GM12878 (cell line): Measurements from ENCODE around the gene SLC6A9. TPM values are rescaled to one million over a fixed set of nuclear protein-coding genes. Genes with fewer than 3 reads are reported as not detected.

Experiments used
- ATAC-seq: fragments of 200-7000 bp; cut with Tn5 transposase; 3 replicates; pipeline ENCODE4 v1.9.1; 2020; ENCODE audit warnings: mild to moderate bottlenecking, moderate library complexity
- BruUV-seq: library from RNA; stranded (reverse); fragments of 400-500 nt; replicated peaks from 2 replicates; lab custom pipeline; 2021; lab: Mats Ljungman, UMichigan
- CTCF ChIA-PET: fragments of 300-600 bp; sonication (Branson Sonifier 250); formaldehyde crosslinking; extraction: SDS; loops from one replicate; lab custom pipeline; 2021; ENCODE audit warnings: inconsistent platforms; lab: Yijun Ruan, JAX
- POLR2A ChIA-PET: fragments of 350-600 bp; formaldehyde crosslinking; extraction: SDS; loops from one replicate; lab custom pipeline; 2021; ENCODE audit warnings: inconsistent platforms; lab: Charles Lee
- RAD21 ChIA-PET: fragments of 300-600 bp; sonication (Branson Sonifier 250); formaldehyde crosslinking; loops from one replicate; lab custom pipeline; 2023; ENCODE audit warnings: antibody characterized with exemption; ENCODE audit not compliant: unreplicated experiment; lab: Charles Lee
- SMC1A ChIA-PET: fragments of 300-600 bp; sonication (Branson Sonifier 250); formaldehyde crosslinking; loops from one replicate; lab custom pipeline; 2023; ENCODE audit not compliant: unreplicated experiment, uncharacterized antibody; lab: Charles Lee
- DNase-seq: peaks from one replicate; pipeline ENCODE4 v3.0.0-alpha.2; 2011; ENCODE audit warnings: low read depth, low spot score
- FAIRE-seq: peaks from 3 replicates; lab custom pipeline; 2011; peaks lifted over from hg19 to GRCh38; lab: Jason Lieb, UNC
- H2AFZ ChIP-seq: 2 replicates; pipeline ENCODE4 v1.6.0; 2011; ENCODE audit warnings: low read depth, low read length, control low read depth; ENCODE audit not compliant: control insufficient read depth
- H3K27ac ChIP-seq: 2 replicates; pipeline ENCODE4 v1.5.1; 2011; ENCODE audit warnings: control low read depth; ENCODE audit not compliant: control insufficient read depth, insufficient read depth
- H3K27me3 ChIP-seq, 2 experiments: replicated peaks in 1 of 2; 2 replicates each; pipeline versions ENCODE4 v1.6.0 to v1.6.1; 2011; ENCODE audit warnings: low read length in 1 of 2; ENCODE audit not compliant: control insufficient read depth in 2 of 2, insufficient read depth in 2 of 2
- H3K36me3 ChIP-seq, 2 experiments: 2 replicates each; pipeline ENCODE4 v1.5.1; 2011; ENCODE audit warnings: low read length in 1 of 2; ENCODE audit not compliant: control insufficient read depth in 2 of 2, insufficient read depth in 2 of 2
- H3K4me1 ChIP-seq: 2 replicates; pipeline ENCODE4 v1.6.1; 2011; ENCODE audit warnings: mild to moderate bottlenecking, low read length, moderate library complexity, mixed read lengths; ENCODE audit not compliant: control insufficient read depth, insufficient read depth
- H3K4me2 ChIP-seq: 2 replicates; pipeline ENCODE4 v1.6.0; 2011; ENCODE audit warnings: control low read depth; ENCODE audit not compliant: control insufficient read depth, insufficient read depth
- H3K4me3 ChIP-seq: fragments of 200-600 bp; sonication (generic); 2 replicates; pipeline ENCODE4 v1.5.1; 2016
- H3K79me2 ChIP-seq: 2 replicates; pipeline ENCODE4 v1.6.0; 2011; ENCODE audit warnings: low read length; ENCODE audit not compliant: control insufficient read depth, insufficient read depth
- H3K9ac ChIP-seq: 2 replicates; pipeline ENCODE4 v1.8.0; 2011; ENCODE audit warnings: low read length, control low read depth, mixed read lengths; ENCODE audit not compliant: control insufficient read depth, insufficient read depth
- H3K9me3 ChIP-seq: replicated peaks from 3 replicates; pipeline ENCODE4 v1.5.1; 2011; ENCODE audit warnings: mild to moderate bottlenecking, low read length; ENCODE audit not compliant: control insufficient read depth, insufficient read depth
- H4K20me1 ChIP-seq: 2 replicates; pipeline ENCODE4 v1.6.0; 2011; ENCODE audit not compliant: control insufficient read depth, insufficient read depth
- CBX5 ChIP-seq: sonication (generic); IDR thresholded peaks from 2 replicates; pipeline ENCODE4 v1.6.1; 2016; ENCODE audit warnings: low read depth, moderate library complexity, mild to moderate bottlenecking, inconsistent platforms
- DPF2 ChIP-seq: fragments of 450-650 bp; IDR thresholded peaks from 2 replicates; pipeline ENCODE4 v1.6.1; 2017; ENCODE audit warnings: mild to moderate bottlenecking
- JUND ChIP-seq: IDR thresholded peaks from 2 replicates; pipeline ENCODE4 v1.6.1; 2012; ENCODE audit warnings: low read depth, mild to moderate bottlenecking, low read length, improper control_type of control experiment, moderate library complexity
- PAX8 ChIP-seq: fragments of 450-650 bp; IDR thresholded peaks from 2 replicates; pipeline ENCODE4 v1.6.1; 2017; ENCODE audit warnings: mild to moderate bottlenecking, moderate library complexity
- SMC3 ChIP-seq: IDR thresholded peaks from 2 replicates; pipeline ENCODE4 v1.6.1; 2011; ENCODE audit warnings: low read length, improper control_type of control experiment, borderline replicate concordance
- SPI1 ChIP-seq: IDR thresholded peaks from 2 replicates; pipeline ENCODE4 v1.6.1; 2011; ENCODE audit warnings: low read depth, mild to moderate bottlenecking, low read length, moderate library complexity, borderline replicate concordance; ENCODE audit not compliant: insufficient read depth
- SUZ12 ChIP-seq: fragments of 200-600 bp; sonication (generic); IDR thresholded peaks from one replicate; pipeline ENCODE4 v1.6.1; 2018; ENCODE audit warnings: antibody characterized with exemption, mild to moderate bottlenecking; ENCODE audit not compliant: unreplicated experiment
- USF1 ChIP-seq: IDR thresholded peaks from 2 replicates; pipeline ENCODE4 v1.6.1; 2011; ENCODE audit warnings: borderline replicate concordance, low read depth, mild to moderate bottlenecking, moderate library complexity, mixed read lengths, low read length; ENCODE audit not compliant: insufficient read depth; ENCODE audit errors: extremely low read length
- WGBS: methylation state at CpG from one replicate; pipeline ENCODE4 v1.1.6; 2016; ENCODE audit warnings: low lambda C conversion rate; ENCODE audit not compliant: insufficient replicate concordance, insufficient coverage; ENCODE audit errors: missing lambda C conversion rate; 5-methylcytosine and 5-hydroxymethylcytosine counted together
- in situ Hi-C: fragments of 300-500 bp; cut with MboI; formaldehyde crosslinking; loops from 9 replicates; pipeline ENCODE4 v1.14.3; 2018; ENCODE audit warnings: mixed read lengths
- intact Hi-C: fragments of 100-400 bp; cut with micrococcal nuclease; formaldehyde crosslinking; loops from one replicate; pipeline ENCODE4 v1.14.2; 2022; ENCODE audit not compliant: unreplicated experiment
- polyA plus RNA-seq, 11 experiments: library from polyadenylated mRNA; depleted of rRNA in 4 of 11; unstranded in 6 of 11; stranded (reverse) in 5 of 11; fragments of >200 nt; fragmentation: Nextera tagmentation in 4 of 11; fragmentation: Illumina TruSeq in 1 of 11; extraction: Ambion mirVana in 4 of 11; extraction: Trizol in 1 of 11; gene quantifications; 1 replicate in 1 of 11; 2 replicates in 10 of 11; pipeline versions ENCODE4 v1.2.1 to v1.2.3, GENCODE V29; 2011 to 2016; ENCODE audit warnings: inconsistent platforms in 2 of 11, missing spikeins in 2 of 11, low read depth in 1 of 11
- total RNA-seq, 4 experiments: library from RNA; depleted of rRNA in 3 of 4; stranded (reverse); fragments of >200 nt in 3 of 4; fragmentation: Illumina TruSeq in 1 of 4; extraction: Trizol in 1 of 4; gene quantifications; 2 replicates each; pipeline versions ENCODE4 v1.2.1 to v1.2.3, GENCODE V29; 2013 to 2021
- TF ChIP-seq, protein P1 (sequence below): fragments of 450-650 bp; IDR thresholded peaks from 2 replicates; pipeline ENCODE4 v1.6.1; 2018; ENCODE audit warnings: borderline replicate concordance, mild to moderate bottlenecking; ENCODE audit not compliant: partially characterized antibody
- TF ChIP-seq, protein P2 (sequence below): IDR thresholded peaks from 2 replicates; pipeline ENCODE4 v1.6.1; 2012; ENCODE audit warnings: improper control_type of control experiment, low read depth, low read length; ENCODE audit not compliant: insufficient replicate concordance

The SLC6A9 gene
- total and polyA plus RNA-seq, 10 of the 15 experiments (the other 5 are each of a cell fraction or from before 2014, with no cell fraction given): 0.02 to 2.0 (median 0.63) TPM

- TF ChIP-seq JUND (no peak), SMC3 (no peak)
- TF ChIP-seq, protein P1, sequence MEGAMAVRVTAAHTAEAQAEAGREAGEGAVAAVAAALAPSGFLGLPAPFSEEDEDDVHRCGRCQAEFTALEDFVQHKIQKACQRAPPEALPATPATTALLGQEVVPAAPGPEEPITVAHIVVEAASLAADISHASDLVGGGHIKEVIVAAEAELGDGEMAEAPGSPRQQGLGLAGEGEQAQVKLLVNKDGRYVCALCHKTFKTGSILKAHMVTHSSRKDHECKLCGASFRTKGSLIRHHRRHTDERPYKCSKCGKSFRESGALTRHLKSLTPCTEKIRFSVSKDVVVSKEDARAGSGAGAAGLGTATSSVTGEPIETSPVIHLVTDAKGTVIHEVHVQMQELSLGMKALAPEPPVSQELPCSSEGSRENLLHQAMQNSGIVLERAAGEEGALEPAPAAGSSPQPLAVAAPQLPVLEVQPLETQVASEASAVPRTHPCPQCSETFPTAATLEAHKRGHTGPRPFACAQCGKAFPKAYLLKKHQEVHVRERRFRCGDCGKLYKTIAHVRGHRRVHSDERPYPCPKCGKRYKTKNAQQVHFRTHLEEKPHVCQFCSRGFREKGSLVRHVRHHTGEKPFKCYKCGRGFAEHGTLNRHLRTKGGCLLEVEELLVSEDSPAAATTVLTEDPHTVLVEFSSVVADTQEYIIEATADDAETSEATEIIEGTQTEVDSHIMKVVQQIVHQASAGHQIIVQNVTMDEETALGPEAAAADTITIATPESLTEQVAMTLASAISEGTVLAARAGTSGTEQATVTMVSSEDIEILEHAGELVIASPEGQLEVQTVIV: no peak
Measured at GRCh38 chr1:43982241-43982640, 49.0 kb downstream of the SLC6A9 start (continued).

DNA sequence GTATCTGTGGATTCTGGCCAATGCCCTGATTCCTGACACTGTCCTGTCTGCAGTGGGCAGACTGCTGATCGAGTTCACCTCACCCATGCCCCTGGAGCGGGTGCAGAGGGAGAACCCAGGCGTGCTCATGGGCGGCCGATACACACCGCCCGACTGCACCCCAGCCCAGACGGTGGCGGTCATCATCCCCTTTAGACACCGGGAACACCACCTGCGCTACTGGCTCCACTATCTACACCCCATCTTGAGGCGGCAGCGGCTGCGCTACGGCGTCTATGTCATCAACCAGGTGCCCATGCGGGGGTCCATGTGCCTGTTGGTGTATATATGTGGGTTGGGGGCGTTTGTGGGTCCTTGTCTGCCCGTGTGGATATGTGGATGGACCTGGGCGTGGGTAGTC is 49.6 kb downstream of the SLC6A9 start:
- Histone ChIP-seq H3K36me3 (peaks cover 4 to 5% of the 10 kb centered on the region in 2 experiments), H2AFZ (no peak overlapping the region), H3K4me3 (no peak overlapping the region), H3K9ac (no peak overlapping the region), H3K27ac (no peak overlapping the region), H3K4me2 (no peak overlapping the region), H3K9me3 (no peaks in the 10 kb centered on the region), H3K4me1 (peaks cover 20% of the 10 kb centered on the region), H3K27me3 (no peaks in the 10 kb centered on the region), H4K20me1 (no peaks in the 10 kb centered on the region), H3K79me2 (peaks cover 26% of the 10 kb centered on the region)
- FAIRE-seq (no peak), DNase-seq (no peak), ATAC-seq (no peak)
- RAD21 ChIA-PET: no interaction called here
- 91% methylated on average over 20 of the region's 20 CpGs for WGBS
- in situ Hi-C loops (no loop called here), intact Hi-C loops (no loop called here)
- POLR2A ChIA-PET: no interaction called here
- SMC1A ChIA-PET: no interaction called here
- CTCF ChIA-PET: no interaction called here
- no TSS peak for BruUV-seq
- TF ChIP-seq PAX8: no peak
- no peak for TF ChIP-seq SUZ12
- TF ChIP-seq DPF2: no peak
- no peak for TF ChIP-seq SPI1
- no peak for TF ChIP-seq USF1
- TF ChIP-seq CBX5: no peak
- TF ChIP-seq, protein P2, sequence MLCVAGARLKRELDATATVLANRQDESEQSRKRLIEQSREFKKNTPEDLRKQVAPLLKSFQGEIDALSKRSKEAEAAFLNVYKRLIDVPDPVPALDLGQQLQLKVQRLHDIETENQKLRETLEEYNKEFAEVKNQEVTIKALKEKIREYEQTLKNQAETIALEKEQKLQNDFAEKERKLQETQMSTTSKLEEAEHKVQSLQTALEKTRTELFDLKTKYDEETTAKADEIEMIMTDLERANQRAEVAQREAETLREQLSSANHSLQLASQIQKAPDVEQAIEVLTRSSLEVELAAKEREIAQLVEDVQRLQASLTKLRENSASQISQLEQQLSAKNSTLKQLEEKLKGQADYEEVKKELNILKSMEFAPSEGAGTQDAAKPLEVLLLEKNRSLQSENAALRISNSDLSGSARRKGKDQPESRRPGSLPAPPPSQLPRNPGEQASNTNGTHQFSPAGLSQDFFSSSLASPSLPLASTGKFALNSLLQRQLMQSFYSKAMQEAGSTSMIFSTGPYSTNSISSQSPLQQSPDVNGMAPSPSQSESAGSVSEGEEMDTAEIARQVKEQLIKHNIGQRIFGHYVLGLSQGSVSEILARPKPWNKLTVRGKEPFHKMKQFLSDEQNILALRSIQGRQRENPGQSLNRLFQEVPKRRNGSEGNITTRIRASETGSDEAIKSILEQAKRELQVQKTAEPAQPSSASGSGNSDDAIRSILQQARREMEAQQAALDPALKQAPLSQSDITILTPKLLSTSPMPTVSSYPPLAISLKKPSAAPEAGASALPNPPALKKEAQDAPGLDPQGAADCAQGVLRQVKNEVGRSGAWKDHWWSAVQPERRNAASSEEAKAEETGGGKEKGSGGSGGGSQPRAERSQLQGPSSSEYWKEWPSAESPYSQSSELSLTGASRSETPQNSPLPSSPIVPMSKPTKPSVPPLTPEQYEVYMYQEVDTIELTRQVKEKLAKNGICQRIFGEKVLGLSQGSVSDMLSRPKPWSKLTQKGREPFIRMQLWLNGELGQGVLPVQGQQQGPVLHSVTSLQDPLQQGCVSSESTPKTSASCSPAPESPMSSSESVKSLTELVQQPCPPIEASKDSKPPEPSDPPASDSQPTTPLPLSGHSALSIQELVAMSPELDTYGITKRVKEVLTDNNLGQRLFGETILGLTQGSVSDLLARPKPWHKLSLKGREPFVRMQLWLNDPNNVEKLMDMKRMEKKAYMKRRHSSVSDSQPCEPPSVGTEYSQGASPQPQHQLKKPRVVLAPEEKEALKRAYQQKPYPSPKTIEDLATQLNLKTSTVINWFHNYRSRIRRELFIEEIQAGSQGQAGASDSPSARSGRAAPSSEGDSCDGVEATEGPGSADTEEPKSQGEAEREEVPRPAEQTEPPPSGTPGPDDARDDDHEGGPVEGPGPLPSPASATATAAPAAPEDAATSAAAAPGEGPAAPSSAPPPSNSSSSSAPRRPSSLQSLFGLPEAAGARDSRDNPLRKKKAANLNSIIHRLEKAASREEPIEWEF: no peak
